NCI-H2227 (cell line): ENCODE results near the gene LRCH1.

Source experiments
- DNase-seq: peaks from one replicate; lab custom pipeline; 2025; ENCODE audit not compliant: unreplicated experiment; lab: John Stamatoyannopoulos, UW

The LRCH1 gene

DNA sequence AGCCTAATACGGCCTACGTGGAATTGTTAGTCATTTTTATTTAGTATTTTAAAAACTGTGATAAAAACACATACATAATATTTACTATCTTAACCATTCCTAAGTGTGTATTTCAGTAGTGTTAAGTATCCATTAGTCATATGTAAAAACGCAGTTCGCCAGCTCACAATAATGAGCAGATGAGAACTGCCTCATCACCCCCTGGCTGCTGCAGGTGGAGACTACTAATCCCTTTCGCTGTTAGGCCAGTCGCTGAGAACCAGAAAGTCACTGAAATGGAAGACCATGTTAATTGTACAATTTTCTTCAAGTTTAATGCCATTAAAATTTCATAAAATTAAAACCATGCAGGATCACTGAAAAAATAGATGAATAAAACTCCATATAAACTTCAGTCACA is 242.4 kb downstream of the LRCH1 start:
- no peak for DNase-seq

GRCh38 chr13:46796129-46796514 is 243.2 kb downstream of the LRCH1 start:
- DNase-seq, result no peak

DNA sequence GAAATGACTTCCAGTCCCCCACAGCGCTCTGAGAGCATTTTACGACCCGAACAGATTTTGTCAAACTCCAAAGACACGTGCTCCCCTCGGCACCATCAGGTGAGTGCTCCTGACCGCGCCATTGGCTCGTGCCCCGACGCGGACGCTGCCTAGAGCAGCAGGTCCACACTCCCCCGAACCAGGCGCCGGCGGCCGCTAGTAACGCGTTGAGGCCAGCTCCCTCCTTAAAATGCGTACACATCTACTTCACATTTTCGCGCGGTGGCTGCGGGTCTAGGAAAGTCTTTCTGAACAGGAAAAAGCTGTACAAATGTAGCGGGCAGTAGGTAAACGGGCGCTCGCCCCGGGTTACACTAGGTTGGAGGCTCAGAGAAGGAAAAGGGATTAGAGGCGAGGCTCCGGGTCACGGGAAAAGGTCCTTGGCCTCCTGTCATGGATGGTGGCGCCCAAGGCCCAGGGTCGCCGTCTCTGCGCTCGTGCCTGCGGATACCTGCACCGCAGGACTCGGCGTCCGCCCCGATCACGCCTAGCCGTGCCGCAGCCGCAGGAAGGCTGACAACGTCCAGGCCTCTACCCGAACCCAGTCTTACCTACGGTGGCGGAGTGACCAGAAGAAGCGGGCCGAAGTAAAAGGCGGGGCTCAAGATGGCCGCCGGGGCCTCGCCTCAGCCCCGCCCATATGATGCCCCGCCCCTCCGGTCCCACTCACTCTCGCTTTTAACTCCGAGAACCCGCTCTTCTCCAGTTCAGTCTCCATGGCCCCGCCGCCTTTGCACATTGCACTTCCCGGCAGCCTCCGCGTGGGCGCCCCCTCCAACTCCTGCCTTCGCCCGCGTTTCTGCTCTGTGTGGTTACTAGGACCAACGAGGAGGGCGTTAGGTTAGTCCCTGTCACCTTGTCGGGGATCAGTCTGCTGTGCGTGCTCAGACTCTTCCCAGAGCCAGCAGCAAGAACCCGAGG is 243.8 kb downstream of the LRCH1 start, which contains the start of gene ESD:
Gene ESD, minus strand, starts transcription at position 647 of the 960 bp plus-strand sequence. CDS start 5,748 bp downstream, outside the sequence.
- DNase-seq, result peak; percentile 92

GRCh38 chr13:46797501-46798237 is 244.7 kb downstream of the LRCH1 start:
- no peak for DNase-seq

DNA sequence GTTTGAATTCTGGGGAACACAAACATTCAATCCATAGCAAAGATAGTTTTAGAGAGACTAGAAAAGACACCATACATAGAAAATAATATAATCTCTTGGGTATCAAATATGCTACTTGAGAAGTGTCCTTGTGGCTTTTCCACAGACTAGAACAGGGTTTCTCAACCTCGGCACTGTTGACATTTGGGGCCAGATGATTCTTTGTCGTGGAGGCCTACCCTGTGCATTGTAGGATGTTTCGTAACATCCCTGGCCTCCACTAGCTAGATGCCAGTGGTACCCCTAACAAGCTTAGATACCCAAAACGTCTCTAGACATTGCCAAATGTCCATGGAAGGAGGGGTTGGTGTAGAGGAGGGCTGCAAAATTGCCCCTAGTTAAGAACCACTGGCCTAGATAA is 246.2 kb downstream of the LRCH1 start:
- DNase-seq, result no peak

- no peak for DNase-seq
These were observed 248.9 kb downstream of the LRCH1 start for GRCh38 chr13:46801858-46802257.
